Lower leg skin (tissue), 4 donors: ENCODE data around the gene BACE2. TPM values are rescaled to one million over a fixed set of nuclear protein-coding genes. Genes with fewer than 3 reads are reported as not detected.
"Not testable (repeated sequence)": the region's sequence is repeated elsewhere in the genome, so short reads cannot be mapped to it uniquely, and the experiment has no call there.

ENCODE experiments used
- DNase-seq, 2 donors: peaks; one replicate each; pipeline ENCODE4 v3.0.0-alpha.2; 2019; ENCODE audit warnings: low spot score in 2 of 2
- H3K4me3 ChIP-seq: fragments of 200-600 bp; sonication (generic); 2 replicates; pipeline ENCODE4 v1.5.1; 2017; ENCODE audit warnings: mild to moderate bottlenecking, low read depth; ENCODE audit not compliant: poor library complexity, severe bottlenecking
- CTCF ChIP-seq, 3 donors: fragments of 450-650 bp; IDR thresholded peaks; one replicate each; pipeline ENCODE4 v1.5.1; 2016; ENCODE audit warnings: antibody characterized with exemption in 3 of 3, mild to moderate bottlenecking in 3 of 3, moderate library complexity in 2 of 3
- POLR2A ChIP-seq, 2 donors: fragments of 450-650 bp; IDR thresholded peaks; one replicate each; pipeline ENCODE4 v1.6.1; 2016 to 2017; ENCODE audit warnings: antibody characterized with exemption in 2 of 2, mild to moderate bottlenecking in 1 of 2, moderate library complexity in 1 of 2
- WGBS, 2 donors: methylation state at CpG; one replicate each; pipeline ENCODE4 v1.1.5; 2018; 5-methylcytosine and 5-hydroxymethylcytosine counted together
- intact Hi-C: fragments of 100-400 bp; cut with DNase I; formaldehyde crosslinking; loops from one replicate; pipeline ENCODE4 v1.15.0; 2023; ENCODE audit warnings: low total_unique reads
- total RNA-seq, 4 donors: library from RNA; depleted of rRNA; stranded (reverse); fragments of >200 nt; gene quantifications; one replicate each; pipeline ENCODE4 v1.1.0, GENCODE V29; 2016

Gene BACE2
- total RNA-seq, 4 donors from 2014 or later = 12.2 to 44.7 (median 27.2) TPM

- WGBS, 2 donors = 75% methylated on average over 5 of the region's 5 CpGs
- TF ChIP-seq CTCF (IDR thresholded peaks at IDR 0.05) = no peak
- no peak for TF ChIP-seq POLR2A (IDR thresholded peaks at IDR 0.05)
- intact Hi-C loops = no loop called here
- no peak for DNase-seq
- no peak overlapping the region for H3K4me3 ChIP-seq
Observed at GRCh38 chr21:41234569-41234968, 66.6 kb downstream of the BACE2 start.

- 66 to 71% methylated on average over 3 of the region's 3 CpGs for WGBS, 2 donors
- DNase-seq = no peak
- TF ChIP-seq CTCF (IDR thresholded peaks at IDR 0.05) = no peak
- TF ChIP-seq POLR2A (IDR thresholded peaks at IDR 0.05) = no peak
- H3K4me3 ChIP-seq = no peak overlapping the region
- intact Hi-C loops = no loop called here
Observed at GRCh38 chr21:41235201-41235600, 67.2 kb downstream of the BACE2 start.

GRCh38 chr21:41236352-41236973 lies 68.5 kb downstream of the BACE2 start:
- no peak for TF ChIP-seq POLR2A (IDR thresholded peaks at IDR 0.05)
- no peak for TF ChIP-seq CTCF (IDR thresholded peaks at IDR 0.05)
- no peak overlapping the region for H3K4me3 ChIP-seq
- no peak for DNase-seq
- 88 to 89% methylated on average over 15 to 16 of the region's 16 CpGs for WGBS, 2 donors
- intact Hi-C loops = no loop called here

DNA sequence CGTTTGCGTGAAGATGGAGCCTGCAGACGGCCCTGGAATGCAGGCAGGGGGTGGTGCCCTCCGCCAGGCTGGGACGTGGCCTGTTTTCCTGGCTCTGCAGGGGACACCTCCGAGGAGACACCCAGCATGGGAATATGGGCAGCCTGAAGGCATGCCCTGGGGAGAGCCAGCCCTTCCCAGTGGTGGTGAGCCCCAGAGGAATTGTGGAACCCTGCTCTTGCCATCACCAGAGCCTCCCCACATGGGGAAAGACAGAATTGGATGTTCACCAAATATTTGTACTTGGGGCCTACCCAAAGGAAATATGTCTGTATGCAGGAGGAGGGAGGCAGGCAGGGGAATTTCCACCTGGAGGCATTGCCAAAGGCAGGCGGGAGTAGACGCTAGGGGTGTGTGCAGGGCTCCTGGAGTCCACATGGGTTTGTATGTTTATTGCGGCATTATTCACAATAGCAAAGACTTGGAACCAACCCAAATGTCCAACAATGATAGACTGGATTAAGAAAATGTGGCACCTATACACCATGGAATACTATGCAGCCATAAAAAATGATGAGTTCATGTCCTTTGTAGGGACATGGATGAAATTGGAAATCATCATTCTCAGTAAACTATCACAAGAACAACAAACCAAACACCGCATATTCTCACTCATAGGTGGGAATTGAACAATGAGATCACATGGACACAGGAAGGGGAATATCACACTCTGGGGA lies 70.3 kb downstream of the BACE2 start:
- 75 to 83% methylated on average over 10 of the region's 10 CpGs for WGBS, 2 donors
- intact Hi-C loops, H3K4me3 ChIP-seq: not testable (repeated sequence)
- DNase-seq = peak in 1 of 2 donors; percentile 81

DNA sequence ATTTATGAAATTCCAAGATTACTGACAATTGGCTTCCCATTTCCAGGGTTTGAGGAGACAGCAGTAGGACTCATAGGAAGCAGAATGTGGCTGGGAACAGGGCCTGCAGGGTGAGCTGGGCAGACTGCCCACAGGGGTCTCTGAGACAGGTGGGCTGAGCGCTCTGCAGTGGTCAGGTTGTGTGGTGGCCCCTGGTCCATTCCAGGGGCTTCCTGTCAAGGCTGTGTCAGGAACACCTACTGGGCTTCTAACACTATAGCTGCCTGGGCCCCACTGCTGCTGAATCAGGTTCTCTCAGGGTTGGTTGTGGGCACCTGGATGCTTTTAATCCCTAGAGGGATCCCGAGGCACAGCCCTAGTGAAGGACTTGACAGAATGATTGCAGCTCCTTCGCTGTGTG lies 72.1 kb downstream of the BACE2 start:
- WGBS, 2 donors = 84 to 89% methylated on average over 3 of the region's 3 CpGs
- no peak overlapping the region for H3K4me3 ChIP-seq
- intact Hi-C loops = no loop called here
- TF ChIP-seq POLR2A (IDR thresholded peaks at IDR 0.05) (no peak), CTCF (IDR thresholded peaks at IDR 0.05) (no peak)
- DNase-seq = peak in 1 of 2 donors; percentile 69

- TF ChIP-seq POLR2A (IDR thresholded peaks at IDR 0.05) (no peak), CTCF (IDR thresholded peaks at IDR 0.05) (no peak)
- no peak overlapping the region for H3K4me3 ChIP-seq
- intact Hi-C loops = no loop called here
- peak in 1 of 2 donors; percentile 53 for DNase-seq
- 80 to 88% methylated on average over 8 of the region's 8 CpGs for WGBS, 2 donors
Observed at GRCh38 chr21:41241341-41241740, 73.4 kb downstream of the BACE2 start.
